Fibroblast of skin of scalp (primary cell): Measurements from ENCODE around the gene TPP2.

Experiments
- DNase-seq: peaks from one replicate; pipeline ENCODE4 v3.0.0-alpha.2; 2013

The TPP2 gene

DNA sequence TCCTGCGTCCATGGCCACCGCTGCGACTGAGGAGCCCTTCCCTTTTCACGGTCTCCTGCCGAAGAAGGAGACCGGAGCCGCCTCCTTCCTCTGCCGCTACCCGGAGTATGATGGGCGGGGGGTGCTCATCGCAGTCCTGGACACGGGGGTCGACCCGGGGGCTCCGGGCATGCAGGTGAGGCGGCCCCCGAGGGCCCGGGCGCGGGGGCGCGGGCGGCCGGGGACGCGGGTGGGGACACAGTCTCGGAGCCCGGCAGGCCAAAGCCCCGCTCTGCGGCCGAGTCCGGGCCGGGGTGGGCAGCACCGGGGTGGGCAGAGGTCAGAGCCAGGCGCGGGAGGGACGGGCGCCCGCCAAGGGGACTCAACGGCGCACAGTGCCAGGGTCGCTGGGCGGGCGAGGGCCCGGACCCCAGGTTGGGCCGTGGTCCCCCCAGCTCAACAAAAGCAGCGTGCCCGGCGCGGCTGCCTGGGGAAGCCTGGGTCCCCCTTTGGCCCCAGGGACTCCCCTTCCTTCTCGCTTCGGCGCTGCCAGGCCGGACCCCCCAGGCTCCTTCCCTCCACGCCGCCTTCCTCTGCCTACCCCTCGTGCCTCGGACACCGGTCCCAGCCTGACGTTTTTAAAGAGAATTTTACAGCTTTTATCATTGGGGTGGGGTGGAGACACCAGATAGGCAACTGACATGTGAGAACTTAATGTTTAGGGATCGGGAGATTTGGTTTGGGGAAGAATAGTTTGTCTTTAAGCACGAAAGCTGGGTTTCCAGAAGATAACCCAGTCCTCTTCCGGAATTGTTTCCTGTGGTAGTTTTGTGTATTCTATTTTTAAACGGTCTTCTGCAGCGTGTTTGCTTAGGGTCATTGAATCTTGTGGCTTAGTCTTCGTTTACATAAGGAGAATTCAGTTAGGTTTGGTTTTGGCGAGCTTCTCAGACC lies 509 bp downstream of the TPP2 start:
- DNase-seq: peak; percentile 4

DNA sequence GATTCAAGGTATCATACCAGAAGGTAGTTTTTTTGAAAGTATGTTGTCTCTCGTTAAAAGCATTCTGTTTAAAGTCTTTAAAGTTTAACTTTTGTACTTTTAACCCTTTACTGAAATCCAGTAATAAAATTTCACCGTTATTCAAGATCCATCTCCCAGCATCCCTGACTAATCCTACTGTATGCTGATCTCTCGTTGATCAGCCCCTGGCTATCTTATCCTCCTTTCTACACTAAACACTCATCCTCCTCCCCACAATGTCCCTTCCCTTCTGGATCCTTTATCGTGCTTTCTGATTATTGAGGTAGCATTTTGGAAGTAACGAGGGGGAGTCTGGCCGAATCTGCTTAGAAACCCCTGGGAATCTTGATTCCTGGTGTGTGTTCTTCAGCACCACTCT lies 1.3 kb downstream of the TPP2 start:
- no peak for DNase-seq

DNA sequence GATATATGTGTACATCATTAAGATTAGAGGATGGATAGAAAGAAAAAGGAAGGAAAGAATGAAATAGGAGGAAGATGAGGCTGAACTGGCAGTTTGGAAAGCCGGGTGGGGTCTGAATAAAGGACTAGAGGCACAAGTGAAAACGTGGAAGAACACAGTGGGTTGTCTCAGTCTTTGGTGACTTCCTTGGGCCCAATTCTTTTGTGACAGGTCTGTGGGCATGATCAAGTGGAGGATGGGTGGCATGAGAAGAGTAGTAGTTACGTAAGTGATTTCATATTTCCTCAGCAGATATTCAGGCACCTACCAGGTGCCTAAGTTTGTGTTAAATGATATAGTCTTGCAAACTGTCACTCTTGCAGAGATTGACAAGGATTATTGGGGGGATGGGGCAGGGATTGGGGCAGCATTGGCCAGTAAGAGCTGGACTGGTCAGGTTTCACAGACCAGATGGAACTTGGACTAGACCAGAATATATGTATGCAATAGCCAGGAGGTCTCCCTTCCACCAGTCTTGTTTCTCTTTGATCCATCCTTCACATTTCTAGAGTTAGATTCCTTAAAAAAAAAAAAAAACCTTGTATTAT lies 2.7 kb downstream of the TPP2 start:
- no peak for DNase-seq

DNA sequence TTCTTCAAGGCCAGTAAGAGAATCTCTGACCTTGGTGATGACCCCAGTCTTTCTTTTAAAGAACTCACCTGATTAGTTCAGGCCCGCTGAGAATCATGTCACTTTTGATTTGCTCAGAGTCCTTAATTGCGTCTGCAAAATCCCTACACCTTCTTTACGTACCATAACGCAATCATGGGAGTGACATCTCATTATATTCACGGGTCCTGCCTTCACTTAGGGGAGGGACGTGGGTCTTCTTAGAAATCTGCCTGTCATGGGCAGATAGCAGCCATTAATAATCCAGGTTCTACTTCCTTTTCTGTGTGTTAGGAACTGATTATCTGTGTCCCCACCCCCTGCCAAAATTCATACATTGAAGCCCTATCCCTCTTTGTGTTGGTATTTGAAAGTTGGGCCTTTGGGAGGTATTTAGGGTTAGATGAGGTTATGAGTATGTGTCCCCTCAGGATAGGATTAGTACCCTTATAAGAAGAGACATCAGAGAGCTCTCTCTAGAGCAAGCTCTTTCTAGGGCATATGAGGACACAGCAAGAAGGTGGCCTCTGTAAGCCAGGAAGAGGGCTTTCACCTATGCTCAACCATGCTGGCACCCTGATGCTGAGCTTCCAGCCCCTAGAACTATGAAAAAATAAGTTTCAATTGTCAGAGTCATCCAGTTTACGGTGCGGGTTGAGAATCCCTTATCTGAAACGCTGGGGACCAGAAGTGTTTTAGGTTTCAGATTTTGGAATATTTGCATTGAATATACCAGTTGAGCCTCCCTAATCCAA lies 9.9 kb downstream of the TPP2 start:
- no peak for DNase-seq

DNA sequence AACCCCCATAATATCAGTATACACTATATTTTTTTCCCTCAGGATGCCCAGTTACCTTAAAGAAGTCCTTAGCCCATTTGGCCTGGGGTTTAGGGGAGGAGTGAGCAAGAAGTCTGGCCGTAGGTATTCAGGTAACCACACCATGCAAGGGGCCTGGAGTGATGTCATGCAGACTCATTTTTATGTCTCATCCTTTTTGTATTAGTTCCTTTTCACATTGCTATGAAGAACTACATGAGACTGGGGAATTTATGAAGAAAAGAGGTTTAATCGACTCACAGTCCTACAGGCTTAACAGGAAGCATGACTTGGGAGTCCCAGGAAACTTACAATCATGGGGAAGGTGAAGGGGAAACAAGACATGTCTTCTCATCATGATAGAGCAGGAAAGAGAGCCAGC lies 12.2 kb downstream of the TPP2 start:
- no peak for DNase-seq

DNA sequence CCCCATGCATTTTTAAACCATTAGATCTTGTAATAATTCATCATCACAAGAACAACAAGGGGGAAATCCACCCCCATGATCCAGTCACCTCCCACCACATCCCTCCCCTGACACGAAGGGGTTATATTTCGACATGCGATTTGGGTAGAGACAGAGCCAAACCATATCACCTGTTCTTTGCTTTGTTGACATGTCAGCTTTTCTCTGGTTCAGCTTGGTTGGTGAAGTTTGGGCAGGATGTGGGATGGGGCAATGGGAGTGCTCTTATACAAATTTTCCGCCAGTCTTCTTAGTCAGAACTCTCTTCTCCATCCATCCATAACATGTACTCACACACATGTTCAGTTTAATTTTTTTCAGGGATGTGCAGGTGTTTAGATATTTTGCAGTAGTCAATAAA lies 12.9 kb downstream of the TPP2 start:
- DNase-seq: no peak

DNA sequence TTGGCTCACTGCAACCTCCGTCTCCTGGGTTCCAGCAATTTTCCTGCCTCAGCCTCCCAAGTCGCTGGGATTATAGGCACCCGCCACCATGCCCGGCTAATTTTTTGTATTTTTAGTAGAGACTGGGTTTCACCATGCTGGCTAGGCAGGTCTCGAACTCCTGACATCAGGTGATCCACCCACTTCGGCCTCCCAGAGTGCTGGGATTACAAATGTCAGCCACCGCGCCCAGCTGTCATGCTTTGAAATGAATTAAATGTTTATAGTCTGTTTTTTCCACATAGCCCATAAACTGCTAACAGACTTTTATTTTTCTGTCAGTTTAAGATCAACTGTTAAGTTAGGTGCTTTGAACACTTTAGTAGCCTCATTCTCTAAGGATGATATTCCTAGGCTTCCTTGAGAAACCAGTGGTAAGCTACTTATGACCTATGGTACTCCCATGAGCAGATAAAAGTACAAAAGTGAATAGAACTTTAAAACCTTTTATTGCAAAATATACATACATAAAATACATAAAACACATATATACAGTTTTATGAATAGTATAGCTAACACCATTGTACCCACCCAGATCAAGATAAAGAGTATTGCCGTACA lies 13.6 kb downstream of the TPP2 start:
- DNase-seq: no peak

DNA sequence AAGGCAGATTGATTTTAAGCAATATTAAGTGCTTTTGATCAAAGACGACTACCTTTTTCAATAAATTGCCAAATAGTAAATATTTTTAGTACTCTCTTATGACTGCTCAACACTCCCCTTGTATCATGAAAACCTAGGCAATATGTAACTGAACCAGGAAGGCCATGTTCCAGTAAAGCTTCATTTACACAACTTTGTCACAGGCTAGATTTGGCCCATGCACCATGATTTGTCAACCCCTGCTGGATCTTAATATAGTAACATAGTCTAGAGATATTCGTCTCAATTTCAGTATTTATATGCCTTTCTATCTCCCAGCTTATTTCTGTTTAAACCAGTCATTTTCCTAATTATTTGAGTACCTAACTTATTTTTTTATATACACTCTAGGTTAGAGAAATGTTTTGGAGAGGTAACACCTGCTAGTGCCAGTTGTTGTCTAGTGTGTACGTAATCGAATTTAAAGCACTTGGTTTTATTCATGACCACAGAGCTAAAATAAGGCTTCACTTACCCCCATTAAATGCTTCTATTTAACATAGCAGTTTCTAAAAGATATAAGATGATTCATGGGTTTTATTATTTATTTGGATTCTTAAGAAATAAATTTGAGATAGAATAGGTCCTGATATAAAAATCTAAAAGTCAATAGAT lies 21.0 kb downstream of the TPP2 start:
- no peak for DNase-seq

DNA sequence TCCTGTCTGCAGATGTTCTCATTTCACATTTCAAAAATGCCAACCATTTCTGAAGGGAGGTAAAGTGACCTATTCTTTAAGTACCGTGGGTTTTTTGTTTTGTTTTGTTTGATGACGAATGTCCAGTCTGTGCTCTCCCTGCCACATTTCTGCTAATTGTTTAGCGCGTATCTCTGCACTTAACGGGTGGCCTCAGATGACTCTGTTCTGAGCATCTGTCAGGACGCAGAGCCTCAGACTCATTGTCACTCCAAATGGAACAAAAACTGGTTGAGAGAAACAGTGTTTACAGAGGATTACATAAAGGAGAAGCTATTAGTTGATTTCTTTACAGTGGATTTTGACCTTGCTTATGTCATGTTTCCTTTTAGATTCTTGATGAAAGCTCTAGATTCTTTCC lies 23.7 kb downstream of the TPP2 start:
- DNase-seq: no peak

DNA sequence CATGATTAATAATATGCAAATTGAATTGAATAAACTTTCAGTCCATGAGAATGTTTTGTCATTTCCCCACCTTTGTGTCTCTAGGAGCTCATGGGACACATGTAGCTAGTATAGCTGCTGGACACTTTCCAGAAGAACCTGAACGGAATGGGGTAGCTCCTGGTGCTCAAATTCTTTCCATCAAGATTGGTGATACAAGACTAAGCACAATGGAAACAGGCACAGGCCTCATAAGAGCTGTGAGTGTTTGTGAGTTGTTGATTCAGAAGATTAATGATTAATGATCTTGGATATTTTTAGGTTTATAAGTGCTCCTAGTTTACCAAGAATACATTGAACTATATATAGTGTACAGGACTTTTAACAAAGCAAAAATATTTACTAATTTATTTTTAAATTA lies 30.1 kb downstream of the TPP2 start:
- DNase-seq: no peak

DNA sequence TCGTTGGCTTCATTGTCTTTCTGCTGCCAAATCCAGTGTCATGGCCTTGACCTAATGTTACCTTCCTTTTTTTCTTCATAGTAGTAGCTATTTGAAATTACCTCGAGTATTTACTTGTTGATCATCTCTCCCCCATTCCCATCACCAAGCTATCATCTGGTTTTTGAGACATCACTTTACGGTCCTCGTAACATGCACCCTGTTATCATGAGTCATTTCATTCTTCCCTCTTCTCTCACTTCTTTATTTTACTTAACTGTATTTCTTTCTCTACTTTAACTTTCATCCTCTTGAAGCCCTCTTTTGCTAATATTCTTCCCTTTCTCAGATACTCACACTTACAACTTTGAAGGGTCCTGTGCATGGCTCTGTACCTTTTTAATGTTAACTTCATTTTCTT lies 31.8 kb downstream of the TPP2 start:
- DNase-seq: no peak

DNA sequence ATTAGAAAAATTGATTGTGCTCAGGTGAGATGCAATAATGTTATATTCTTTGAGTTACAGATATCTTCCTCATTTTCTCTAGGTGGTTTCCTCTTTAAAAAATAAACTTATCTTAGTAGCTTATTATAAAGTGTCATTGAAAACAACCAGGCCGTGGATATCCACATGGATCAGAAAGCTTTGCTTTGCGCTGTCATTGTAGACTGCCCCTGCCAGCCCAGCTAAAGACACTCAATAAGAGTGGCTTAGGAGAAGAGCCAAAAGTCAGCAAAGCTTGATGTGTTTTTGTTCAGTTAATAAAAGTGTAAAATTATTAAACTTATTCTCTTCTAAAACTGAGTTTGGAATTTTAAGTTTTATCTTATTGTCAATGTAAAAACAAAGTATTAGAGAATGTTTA lies 34.4 kb downstream of the TPP2 start:
- no peak for DNase-seq

DNA sequence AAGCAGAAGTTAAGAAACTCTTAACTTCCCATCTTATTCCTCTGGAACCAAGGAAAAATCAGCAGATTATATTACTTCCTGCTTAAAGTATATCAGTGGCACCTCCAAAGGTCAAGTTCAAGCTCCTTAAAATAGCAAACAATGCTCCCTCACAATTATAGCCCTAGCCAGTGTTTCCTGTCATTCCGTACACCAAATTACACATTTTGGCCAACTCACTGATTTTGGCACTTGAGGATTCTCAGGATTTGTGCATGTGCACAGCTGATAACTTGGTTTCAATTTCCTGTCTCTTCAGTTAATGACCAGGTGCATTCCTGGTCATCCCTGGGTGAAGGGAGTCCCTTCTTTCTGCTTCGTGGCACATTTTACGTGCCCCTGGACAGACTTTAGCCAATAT lies 42.0 kb downstream of the TPP2 start:
- no peak for DNase-seq

DNA sequence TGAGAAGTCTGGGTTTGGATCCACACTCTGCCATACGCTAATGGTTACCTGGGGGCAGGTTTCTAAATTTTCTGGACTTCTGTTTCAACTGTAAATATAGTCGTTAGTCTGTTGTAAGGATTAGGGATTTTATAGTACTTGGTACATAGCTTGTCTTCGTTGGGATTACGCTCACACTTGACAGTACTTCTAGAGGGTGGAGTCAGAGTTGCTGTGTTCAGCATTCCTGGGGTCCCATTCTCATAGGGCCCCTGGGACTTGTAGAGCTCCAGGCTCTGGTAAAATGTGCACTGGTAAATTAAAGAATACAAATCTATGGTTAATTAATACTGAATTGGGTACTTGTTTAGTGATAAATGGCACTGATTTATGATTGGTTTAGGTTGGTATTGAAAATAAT lies 45.2 kb downstream of the TPP2 start:
- no peak for DNase-seq

DNA sequence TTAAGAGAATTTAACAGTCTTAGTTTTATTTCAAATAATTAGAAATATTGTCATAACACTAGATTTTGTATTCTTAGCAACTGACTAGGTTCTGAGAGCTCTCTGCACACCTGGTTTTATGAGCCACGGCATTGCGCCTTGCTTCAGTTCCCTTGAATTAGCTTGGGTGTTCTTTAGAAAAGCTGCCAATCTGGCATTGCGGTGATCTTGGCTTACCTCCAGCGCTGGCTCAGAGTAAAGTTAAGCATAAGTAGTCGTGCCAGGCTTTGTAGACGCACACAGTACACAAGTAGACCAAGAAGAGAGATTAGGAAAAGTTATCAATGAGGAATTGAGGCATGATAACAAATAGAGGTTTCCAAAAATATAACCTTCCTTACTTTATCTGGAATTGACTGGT lies 45.7 kb downstream of the TPP2 start:
- no peak for DNase-seq

DNA sequence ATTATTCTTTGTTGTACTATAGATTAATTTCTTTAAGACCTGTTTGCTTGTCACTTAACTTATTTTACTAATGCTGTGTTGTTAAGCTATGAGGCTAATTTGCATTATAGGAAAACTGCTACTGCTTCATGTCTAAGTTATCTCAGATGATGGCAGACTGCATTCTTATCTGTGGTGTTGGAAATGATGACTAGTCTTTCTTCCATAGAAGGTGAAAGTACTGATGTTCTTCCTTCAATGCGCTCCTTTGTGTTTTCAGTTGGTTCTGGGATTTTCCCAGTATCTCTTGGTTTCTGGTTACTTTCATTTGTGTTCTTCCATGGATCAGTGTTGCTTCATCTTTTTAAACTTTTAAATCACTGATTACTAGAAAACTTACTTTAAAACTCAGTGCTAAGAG lies 46.9 kb downstream of the TPP2 start:
- no peak for DNase-seq

DNA sequence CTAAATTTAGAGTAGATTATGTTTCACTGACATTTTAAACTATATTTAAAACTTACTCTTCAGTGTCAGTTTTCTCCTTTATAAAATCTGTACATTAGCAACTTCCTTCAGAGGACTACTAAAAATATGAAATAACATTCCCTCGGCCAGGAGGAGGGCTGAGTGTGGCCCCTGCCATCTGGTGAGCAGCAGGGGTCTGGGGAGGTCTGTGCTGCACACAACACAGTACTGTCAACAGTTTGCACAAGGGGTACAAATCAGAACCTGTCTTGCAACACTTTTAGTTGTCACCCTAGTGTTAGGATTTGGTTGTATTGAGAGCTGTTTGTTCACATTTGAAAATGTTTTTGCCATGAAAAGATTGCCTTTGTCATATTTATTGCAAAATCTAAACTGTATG lies 48.9 kb downstream of the TPP2 start:
- no peak for DNase-seq

DNA sequence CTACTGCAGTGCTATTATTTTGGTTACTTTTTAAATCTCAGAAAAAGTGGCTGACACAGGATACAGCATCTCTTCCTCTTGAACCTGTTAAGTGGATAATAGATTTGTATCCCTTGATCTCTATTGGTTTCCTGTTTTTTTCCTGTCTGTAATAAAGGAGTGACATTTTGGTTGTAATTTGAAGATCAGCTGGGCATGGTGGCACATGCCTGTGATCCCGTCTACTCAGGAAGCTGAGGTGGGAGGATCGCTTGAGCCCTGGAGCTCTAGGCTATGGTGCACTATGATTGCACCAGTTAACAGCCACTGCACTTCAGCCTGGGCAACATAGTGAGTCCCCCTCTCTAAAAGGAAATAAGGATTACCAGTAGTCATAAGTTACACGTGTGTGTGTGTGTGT lies 51.3 kb downstream of the TPP2 start:
- no peak for DNase-seq

DNA sequence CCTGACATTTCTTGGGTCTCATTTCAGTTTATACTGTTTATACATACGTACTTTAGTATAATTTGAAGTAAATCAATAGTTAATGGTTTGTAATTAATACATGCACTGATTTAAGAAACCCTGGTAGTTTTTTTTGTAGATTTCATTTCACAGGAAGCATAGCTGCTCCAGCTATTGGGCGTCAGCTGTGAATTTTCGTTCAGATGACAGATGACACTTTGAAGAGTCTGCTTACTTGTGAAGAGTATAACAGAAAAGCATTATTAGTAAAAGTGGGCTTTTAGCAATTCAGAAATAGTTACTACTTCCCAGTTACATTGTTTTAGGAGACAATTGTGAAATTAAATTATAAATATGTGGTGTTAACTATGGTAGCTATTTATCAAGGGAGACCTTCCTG lies 53.7 kb downstream of the TPP2 start:
- DNase-seq: no peak

DNA sequence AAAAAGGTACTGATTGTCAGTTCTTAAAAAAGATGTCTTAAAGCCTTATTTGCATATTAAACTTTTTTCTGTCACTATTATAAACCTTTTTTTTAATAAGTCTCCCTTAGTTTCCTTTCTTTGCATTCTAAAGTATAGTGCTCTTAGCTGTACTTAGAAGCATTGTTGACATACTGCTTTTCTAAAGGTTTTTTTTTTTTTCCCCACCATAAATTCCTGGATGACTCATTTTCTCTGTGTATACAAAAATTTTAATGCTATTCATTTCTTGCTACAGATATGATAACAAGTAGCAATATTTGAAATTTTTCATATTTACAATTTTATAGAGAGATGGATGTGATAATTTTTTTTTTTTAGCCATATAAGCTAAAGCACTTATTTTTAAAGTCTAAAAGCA lies 54.6 kb downstream of the TPP2 start:
- DNase-seq: peak; percentile 58

DNA sequence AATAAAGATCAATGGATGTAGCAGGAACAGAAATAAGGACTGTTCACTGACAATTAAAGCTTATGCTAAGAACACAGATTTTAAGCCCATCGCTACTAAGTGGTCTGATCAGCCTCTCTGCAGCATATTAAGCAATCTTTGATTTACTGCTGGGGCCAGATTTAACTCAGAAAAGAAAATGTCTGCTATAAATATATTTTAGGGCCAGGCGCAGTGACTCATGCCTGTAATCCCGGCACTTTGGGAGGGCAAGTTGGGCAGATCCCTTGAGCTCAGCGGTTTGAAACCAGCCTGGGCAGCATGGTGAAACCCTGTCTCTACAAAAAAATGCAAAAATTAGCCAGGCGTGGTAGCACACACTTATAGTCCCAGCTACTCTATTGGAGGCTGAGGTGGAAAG lies 55.1 kb downstream of the TPP2 start:
- peak; percentile 37 for DNase-seq

DNA sequence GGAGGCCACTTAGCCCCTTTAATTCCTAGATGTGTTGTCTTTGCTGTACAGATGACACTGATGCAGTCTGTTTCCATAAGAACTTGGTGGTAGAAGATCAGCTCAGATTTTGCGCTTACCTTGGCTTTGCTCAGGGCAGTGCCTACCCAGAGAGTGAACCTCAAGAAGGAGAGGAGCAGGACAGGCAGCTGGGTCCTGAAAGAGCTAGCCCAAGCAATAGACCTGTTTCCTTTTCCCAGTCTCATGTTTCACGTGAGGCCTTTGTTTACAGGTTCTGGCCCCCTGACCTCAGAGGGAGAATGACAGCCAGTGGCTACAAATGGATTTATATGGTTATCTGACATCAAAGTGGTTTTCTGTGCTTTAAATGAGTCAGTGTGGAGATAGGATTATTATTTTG lies 58.0 kb downstream of the TPP2 start:
- no peak for DNase-seq

DNA sequence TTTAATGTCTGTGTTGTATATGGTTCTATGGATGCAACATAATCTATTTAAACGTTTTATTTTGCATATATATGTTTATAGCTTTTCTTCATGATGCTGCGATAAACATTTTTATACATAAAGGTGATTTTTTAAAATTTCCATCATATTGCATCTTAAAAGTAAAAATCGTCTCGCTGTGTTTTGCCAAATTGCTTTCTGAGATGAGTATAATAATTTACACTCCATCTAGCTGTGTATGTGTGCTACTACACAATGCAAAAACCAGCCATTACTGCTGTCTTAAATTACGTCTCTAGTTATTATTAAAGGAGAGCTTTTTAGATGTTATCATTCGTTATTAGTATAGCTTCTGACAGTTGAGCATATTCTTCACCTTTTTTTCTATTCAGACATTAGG lies 60.8 kb downstream of the TPP2 start:
- no peak for DNase-seq
